ENCODE results near the gene AKAP13.

Gene AKAP13

DNA sequence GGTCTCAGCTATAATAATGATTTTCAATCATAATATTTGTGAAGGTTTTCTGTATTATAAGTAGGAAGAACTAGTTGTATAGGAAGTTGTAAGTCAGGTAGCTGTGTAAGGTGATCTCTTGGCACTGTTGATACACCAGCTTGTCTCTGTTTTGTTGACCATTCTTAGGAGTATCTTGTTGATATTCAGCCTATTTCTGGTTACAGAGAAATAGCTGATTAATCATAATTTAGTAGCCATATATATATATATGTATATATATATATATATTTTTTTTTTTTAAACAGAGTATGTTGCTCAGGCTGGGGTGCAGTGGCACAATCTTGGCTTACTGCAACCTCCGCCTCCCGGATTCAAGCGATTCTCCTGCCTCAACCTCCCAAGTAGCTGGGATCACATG is 20.2 kb downstream of the AKAP13 start:
- no peak overlapping the region for H2AFZ ChIP-seq (ENCODE audit: low read depth, low read length)
- no peak overlapping the region for H3K4me3 ChIP-seq (ENCODE audit: low read length)
- H3K27me3 ChIP-seq (ENCODE audit: insufficient read depth, low read length) = no peaks in the 10 kb centered on the region
- peaks cover 18% of the 10 kb centered on the region for H3K4me1 ChIP-seq (ENCODE audit: insufficient read depth, low read length)
- H3K36me3 ChIP-seq (ENCODE audit: insufficient read depth, low read length) = no peaks in the 10 kb centered on the region
- H3K9me3 ChIP-seq (ENCODE audit: low read length) = no peaks in the 10 kb centered on the region

DNA sequence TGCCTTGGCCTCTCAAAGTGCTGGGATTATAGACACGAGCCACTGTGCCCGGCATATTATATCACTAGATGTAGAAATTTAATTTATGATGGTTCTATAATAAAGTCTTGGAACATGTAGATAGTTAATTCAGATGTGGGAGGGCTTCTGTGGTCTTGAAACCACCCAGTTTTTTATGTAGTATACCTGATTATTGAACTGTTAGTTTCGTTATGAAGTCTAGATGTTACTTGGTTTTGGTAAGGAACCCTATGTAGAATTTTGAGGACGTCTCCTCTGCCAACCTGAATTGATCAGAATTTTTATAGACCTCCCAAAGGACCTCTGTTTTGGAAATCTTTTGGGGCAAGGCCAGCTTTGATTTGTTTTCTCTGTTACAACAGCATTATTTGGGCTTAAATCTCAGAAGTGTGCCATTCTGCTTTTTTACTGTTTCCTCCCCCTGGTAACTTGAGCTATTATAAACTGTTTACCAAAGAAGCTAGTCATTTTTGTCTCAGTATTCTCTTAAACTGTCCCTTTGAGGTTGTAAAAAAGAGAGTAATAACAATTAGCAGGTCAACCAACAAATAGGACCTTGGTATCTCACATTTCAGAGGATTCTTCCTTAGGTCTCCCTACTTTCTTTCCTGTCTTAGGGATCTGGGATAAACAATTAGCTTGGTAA is 20.8 kb downstream of the AKAP13 start:
- Histone ChIP-seq H3K27me3 (ENCODE audit: insufficient read depth, low read length) (no peaks in the 10 kb centered on the region), H2AFZ (ENCODE audit: low read depth, low read length) (no peak overlapping the region), H3K4me1 (ENCODE audit: insufficient read depth, low read length) (peaks cover 18% of the 10 kb centered on the region), H3K9me3 (ENCODE audit: low read length) (no peaks in the 10 kb centered on the region), H3K4me3 (ENCODE audit: low read length) (no peak overlapping the region), H3K36me3 (ENCODE audit: insufficient read depth, low read length) (no peaks in the 10 kb centered on the region)

DNA sequence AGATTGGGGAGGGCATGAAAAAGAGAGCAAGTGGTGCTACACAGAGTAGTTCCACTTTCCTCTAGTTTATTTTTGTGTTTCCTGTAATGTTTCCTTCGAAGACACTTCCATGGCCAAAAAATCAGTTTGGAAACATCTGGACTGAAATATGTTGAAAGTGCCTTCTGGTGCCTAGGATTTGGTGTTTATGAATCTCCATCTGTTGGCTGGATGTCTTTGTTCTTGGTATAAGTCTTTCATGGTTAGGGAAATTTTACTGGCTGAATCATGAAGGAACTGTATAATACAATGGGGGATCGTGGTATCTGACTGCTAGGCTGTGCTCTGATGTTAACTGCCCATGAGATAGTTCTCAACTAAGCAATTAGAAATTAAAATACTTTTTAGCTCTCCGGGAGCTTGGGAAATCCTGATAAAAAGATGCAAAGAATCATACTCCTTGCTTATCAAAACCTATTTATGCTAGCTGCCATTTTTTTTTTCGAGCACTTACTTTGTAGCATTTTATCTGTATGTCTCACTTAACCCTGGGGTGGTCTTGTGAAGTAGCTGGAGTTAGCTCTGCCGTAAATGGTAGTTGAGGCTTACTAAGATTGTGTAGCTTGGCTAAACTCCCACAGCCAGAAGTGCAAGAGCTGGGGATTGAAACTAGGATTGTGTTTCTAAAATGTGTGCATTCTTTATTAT is 21.9 kb downstream of the AKAP13 start:
- H3K9me3 ChIP-seq (ENCODE audit: low read length) = no peaks in the 10 kb centered on the region
- no peak overlapping the region for H2AFZ ChIP-seq (ENCODE audit: low read depth, low read length)
- H3K4me1 ChIP-seq (ENCODE audit: insufficient read depth, low read length) = peaks cover 18% of the 10 kb centered on the region
- no peaks in the 10 kb centered on the region for H3K27me3 ChIP-seq (ENCODE audit: insufficient read depth, low read length)
- H3K4me3 ChIP-seq (ENCODE audit: low read length) = no peak overlapping the region
- H3K36me3 ChIP-seq (ENCODE audit: insufficient read depth, low read length) = no peaks in the 10 kb centered on the region

DNA sequence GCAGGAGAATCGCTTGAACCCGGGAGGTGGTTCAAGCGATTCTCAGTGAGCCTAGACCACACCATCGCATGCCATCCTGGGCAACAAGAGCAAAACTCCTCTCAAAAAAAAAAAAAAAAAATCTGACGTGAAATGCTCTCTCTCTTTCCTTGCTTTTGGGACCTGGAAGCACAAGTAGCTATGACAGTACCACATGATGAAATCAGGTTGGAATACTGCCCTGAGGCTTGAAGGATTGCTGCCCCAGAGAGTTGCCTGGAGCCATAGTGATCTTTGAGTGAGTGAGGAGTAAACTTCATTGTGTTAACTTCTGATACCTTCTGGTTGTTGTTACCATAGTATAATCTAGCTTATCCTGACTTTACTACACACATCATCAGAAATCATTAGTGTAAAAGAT is 23.3 kb downstream of the AKAP13 start:
- H3K36me3 ChIP-seq (ENCODE audit: insufficient read depth, low read length) = no peaks in the 10 kb centered on the region
- peaks cover 18% of the 10 kb centered on the region for H3K4me1 ChIP-seq (ENCODE audit: insufficient read depth, low read length)
- H3K27me3 ChIP-seq (ENCODE audit: insufficient read depth, low read length) = no peaks in the 10 kb centered on the region
- no peaks in the 10 kb centered on the region for H3K9me3 ChIP-seq (ENCODE audit: low read length)
- no peak overlapping the region for H2AFZ ChIP-seq (ENCODE audit: low read depth, low read length)
- no peak overlapping the region for H3K4me3 ChIP-seq (ENCODE audit: low read length)

GRCh38 chr15:85404176-85404917 is 23.9 kb downstream of the AKAP13 start:
- no peak overlapping the region for H3K4me3 ChIP-seq (ENCODE audit: low read length)
- no peaks in the 10 kb centered on the region for H3K27me3 ChIP-seq (ENCODE audit: insufficient read depth, low read length)
- no peaks in the 10 kb centered on the region for H3K36me3 ChIP-seq (ENCODE audit: insufficient read depth, low read length)
- H3K9me3 ChIP-seq (ENCODE audit: low read length) = no peaks in the 10 kb centered on the region
- H2AFZ ChIP-seq (ENCODE audit: low read depth, low read length) = no peak overlapping the region
- H3K4me1 ChIP-seq (ENCODE audit: insufficient read depth, low read length) = peaks cover 18% of the 10 kb centered on the region

- Histone ChIP-seq H2AFZ (ENCODE audit: low read depth, low read length) (no peak overlapping the region), H3K36me3 (ENCODE audit: insufficient read depth, low read length) (no peaks in the 10 kb centered on the region), H3K4me3 (ENCODE audit: low read length) (no peak overlapping the region), H3K27me3 (ENCODE audit: insufficient read depth, low read length) (no peaks in the 10 kb centered on the region), H3K9me3 (ENCODE audit: low read length) (peaks cover 2% of the 10 kb centered on the region), H3K4me1 (ENCODE audit: insufficient read depth, low read length) (peaks cover 18% of the 10 kb centered on the region)
Observed at GRCh38 chr15:85404918-85405866, 24.8 kb downstream of the AKAP13 start.

DNA sequence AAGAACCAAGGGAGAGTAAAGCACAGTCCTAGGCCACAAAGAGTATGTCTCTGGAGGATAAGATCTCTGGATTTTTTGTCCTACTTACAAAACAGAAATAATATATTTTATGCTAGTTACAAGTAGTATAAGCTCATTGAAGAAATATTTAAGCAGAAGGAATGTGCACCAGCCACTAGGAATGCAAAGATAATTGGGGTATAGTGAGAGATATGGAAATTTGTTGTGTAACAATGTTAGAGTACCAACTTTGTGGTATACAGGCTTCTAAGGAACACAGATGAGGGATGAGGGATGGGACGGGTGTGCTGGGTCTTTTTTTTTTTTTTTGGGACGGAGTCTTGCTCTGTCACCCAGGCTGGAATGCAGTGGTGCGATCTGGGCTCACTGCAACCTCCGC is 26.5 kb downstream of the AKAP13 start:
- no peaks in the 10 kb centered on the region for H3K36me3 ChIP-seq (ENCODE audit: insufficient read depth, low read length)
- no peak overlapping the region for H2AFZ ChIP-seq (ENCODE audit: low read depth, low read length)
- H3K27me3 ChIP-seq (ENCODE audit: insufficient read depth, low read length) = no peaks in the 10 kb centered on the region
- H3K4me1 ChIP-seq (ENCODE audit: insufficient read depth, low read length) = peaks cover 18% of the 10 kb centered on the region
- no peak overlapping the region for H3K4me3 ChIP-seq (ENCODE audit: low read length)
- peaks cover 5% of the 10 kb centered on the region for H3K9me3 ChIP-seq (ENCODE audit: low read length)

DNA sequence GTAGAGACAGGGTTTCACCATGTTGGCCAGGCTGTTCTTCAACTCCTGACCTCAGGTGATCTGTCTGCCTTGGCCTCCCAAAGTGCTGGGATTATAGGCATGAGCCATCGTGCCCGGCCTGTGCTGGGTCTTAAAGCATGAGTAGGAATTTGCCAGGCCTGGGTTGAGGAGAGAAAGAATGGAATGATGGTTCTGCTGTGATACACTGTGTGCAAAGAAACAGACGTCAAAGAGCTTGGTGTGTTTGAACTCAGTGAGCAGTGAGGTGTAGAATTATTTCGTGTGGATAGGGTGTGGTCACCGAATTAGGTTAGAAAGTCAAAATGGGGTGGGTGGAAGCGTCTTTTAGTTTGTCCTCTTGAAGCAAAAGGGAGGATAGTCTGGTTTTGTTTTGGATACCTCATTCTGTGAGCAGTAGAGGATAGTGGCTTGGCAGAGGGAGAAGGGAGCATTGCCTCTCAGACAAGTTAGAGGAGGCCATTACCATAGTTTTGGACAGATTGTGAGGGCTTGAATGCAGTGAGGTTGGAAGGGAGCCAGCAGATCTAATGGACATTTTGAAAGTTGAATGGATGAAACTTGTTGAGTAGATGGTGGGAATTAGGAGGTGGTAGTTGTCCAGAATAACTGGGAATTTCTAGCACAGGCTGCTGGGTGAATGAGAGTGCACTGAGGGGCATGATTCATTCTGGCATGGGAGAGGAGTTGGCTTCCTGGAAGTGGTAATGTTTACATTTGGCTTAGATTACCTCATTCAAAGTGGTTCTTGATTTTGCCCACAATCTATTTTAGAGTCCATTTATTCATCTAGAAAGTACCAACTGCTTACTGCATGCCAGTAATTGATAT is 27.2 kb downstream of the AKAP13 start:
- no peak overlapping the region for H2AFZ ChIP-seq (ENCODE audit: low read depth, low read length)
- no peaks in the 10 kb centered on the region for H3K36me3 ChIP-seq (ENCODE audit: insufficient read depth, low read length)
- no peaks in the 10 kb centered on the region for H3K27me3 ChIP-seq (ENCODE audit: insufficient read depth, low read length)
- no peak overlapping the region for H3K4me3 ChIP-seq (ENCODE audit: low read length)
- H3K9me3 ChIP-seq (ENCODE audit: low read length) = peaks cover 5% of the 10 kb centered on the region
- H3K4me1 ChIP-seq (ENCODE audit: insufficient read depth, low read length) = peaks cover 16% of the 10 kb centered on the region

DNA sequence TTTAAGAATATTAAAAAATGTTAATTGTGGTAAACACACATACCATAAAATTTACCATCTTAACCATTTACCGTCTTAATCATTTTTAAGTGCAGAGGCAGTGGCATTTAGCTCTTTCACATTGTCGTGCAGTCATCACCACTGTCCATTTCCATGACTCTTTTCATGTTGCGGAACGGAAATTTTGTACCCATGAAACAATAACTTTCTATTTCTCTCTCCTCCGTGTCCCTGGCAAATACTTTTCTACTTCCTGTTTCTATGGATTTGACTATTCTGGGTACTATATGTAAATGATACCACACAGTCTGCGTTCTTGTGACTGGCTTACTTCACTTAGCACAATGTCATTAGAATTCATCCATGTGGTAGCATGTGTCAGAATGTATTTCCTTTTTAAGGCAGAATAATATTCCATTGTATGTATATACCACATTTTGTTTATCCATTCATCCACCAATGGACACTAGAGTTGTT is 27.9 kb downstream of the AKAP13 start:
- Histone ChIP-seq H3K4me1 (ENCODE audit: insufficient read depth, low read length) (peaks cover 22% of the 10 kb centered on the region), H3K4me3 (ENCODE audit: low read length) (no peak overlapping the region), H2AFZ (ENCODE audit: low read depth, low read length) (no peak overlapping the region), H3K27me3 (ENCODE audit: insufficient read depth, low read length) (no peaks in the 10 kb centered on the region), H3K36me3 (ENCODE audit: insufficient read depth, low read length) (no peaks in the 10 kb centered on the region), H3K9me3 (ENCODE audit: low read length) (peaks cover 5% of the 10 kb centered on the region)

- H3K4me1 ChIP-seq (ENCODE audit: insufficient read depth, low read length) = peaks cover 20% of the 10 kb centered on the region
- no peaks in the 10 kb centered on the region for H3K27me3 ChIP-seq (ENCODE audit: insufficient read depth, low read length)
- H3K4me3 ChIP-seq (ENCODE audit: low read length) = no peak overlapping the region
- no peaks in the 10 kb centered on the region for H3K36me3 ChIP-seq (ENCODE audit: insufficient read depth, low read length)
- no peak overlapping the region for H2AFZ ChIP-seq (ENCODE audit: low read depth, low read length)
- H3K9me3 ChIP-seq (ENCODE audit: low read length) = peaks cover 5% of the 10 kb centered on the region
Observed at GRCh38 chr15:85412066-85412465, 31.7 kb downstream of the AKAP13 start.

GRCh38 chr15:85412956-85413854 is 32.8 kb downstream of the AKAP13 start:
- no peaks in the 10 kb centered on the region for H3K27me3 ChIP-seq (ENCODE audit: insufficient read depth, low read length)
- H3K4me3 ChIP-seq (ENCODE audit: low read length) = no peak overlapping the region
- no peaks in the 10 kb centered on the region for H3K36me3 ChIP-seq (ENCODE audit: insufficient read depth, low read length)
- H3K4me1 ChIP-seq (ENCODE audit: insufficient read depth, low read length) = peaks cover 20% of the 10 kb centered on the region
- peaks cover 5% of the 10 kb centered on the region for H3K9me3 ChIP-seq (ENCODE audit: low read length)
- H2AFZ ChIP-seq (ENCODE audit: low read depth, low read length) = no peak overlapping the region

Data from neuron (in vitro differentiated cells).